SK-N-MC (cell line): ENCODE results near the gene ABCC1.

Experiments
- DNase-seq: peaks from one replicate; pipeline ENCODE4 v3.0.0-alpha.2; 2011; ENCODE audit warnings: low read depth, low spot score
- H3K27ac ChIP-seq: fragments of 200-600 bp; sonication (generic); 2 replicates; pipeline ENCODE4 v1.5.1; 2016; ENCODE audit warnings: mixed run types
- H3K36me3 ChIP-seq: fragments of 200-600 bp; sonication (generic); 2 replicates; pipeline ENCODE4 v1.6.1; 2017; ENCODE audit warnings: antibody characterized with exemption, low read length, mixed read lengths; ENCODE audit not compliant: insufficient read depth
- H3K4me3 ChIP-seq: fragments of 200-600 bp; sonication (generic); 2 replicates; pipeline ENCODE4 v1.5.1; 2016
- H3K9ac ChIP-seq: fragments of 200-600 bp; sonication (generic); 2 replicates; pipeline ENCODE4 v1.8.0; 2017; ENCODE audit warnings: mixed run types, mixed read lengths; ENCODE audit not compliant: insufficient read length
- H3K9me3 ChIP-seq: fragments of 200-600 bp; sonication (generic); 2 replicates; pipeline ENCODE4 v1.6.1; 2017; ENCODE audit warnings: low read depth, mild to moderate bottlenecking, antibody characterized with exemption, low read length, moderate library complexity, mixed read lengths
- EZH2 ChIP-seq: fragments of 200-600 bp; sonication (generic); IDR thresholded peaks from one replicate; pipeline ENCODE4 v1.6.1; 2017; ENCODE audit warnings: antibody characterized with exemption
- FOXP2 ChIP-seq: optimal IDR thresholded peaks from 2 replicates; pipeline ENCODE3; 2011; ENCODE audit warnings: mild to moderate bottlenecking, moderate library complexity; ENCODE audit not compliant: insufficient read depth; ENCODE audit errors: extremely low read length, control extremely low read depth
- POLR2AphosphoS5 ChIP-seq: IDR thresholded peaks from 2 replicates; pipeline ENCODE4 v1.6.1; 2012; ENCODE audit warnings: mild to moderate bottlenecking, low read depth, low read length, borderline replicate concordance

Gene ABCC1

GRCh38 chr16:16038950-16039349 lies 89.5 kb downstream of the ABCC1 start:
- TF ChIP-seq EZH2 (no peak), POLR2AphosphoS5 (no peak), FOXP2 (no peak)
- H3K9ac ChIP-seq, result no peak overlapping the region
- DNase-seq, result no peak
- H3K4me3 ChIP-seq, result no peak overlapping the region
- no peaks in the 10 kb centered on the region for H3K9me3 ChIP-seq
- no peak overlapping the region for H3K27ac ChIP-seq
- peaks cover 21% of the 10 kb centered on the region for H3K36me3 ChIP-seq

GRCh38 chr16:16041196-16041892 lies 91.9 kb downstream of the ABCC1 start:
- Histone ChIP-seq H3K9ac (no peak overlapping the region), H3K36me3 (peaks cover 37% of the 10 kb centered on the region), H3K4me3 (no peak overlapping the region), H3K9me3 (no peaks in the 10 kb centered on the region), H3K27ac (no peak overlapping the region)
- DNase-seq, result no peak
- TF ChIP-seq EZH2 (no peak), POLR2AphosphoS5 (no peak), FOXP2 (no peak)

GRCh38 chr16:16042076-16042475 lies 92.7 kb downstream of the ABCC1 start:
- TF ChIP-seq EZH2 (no peak), POLR2AphosphoS5 (no peak), FOXP2 (no peak)
- Histone ChIP-seq H3K9me3 (no peaks in the 10 kb centered on the region), H3K9ac (no peak overlapping the region), H3K27ac (no peak overlapping the region), H3K36me3 (peaks cover 38% of the 10 kb centered on the region), H3K4me3 (no peak overlapping the region)
- DNase-seq, result no peak

GRCh38 chr16:16045296-16045695 lies 95.9 kb downstream of the ABCC1 start:
- Histone ChIP-seq H3K9ac (no peak overlapping the region), H3K9me3 (no peaks in the 10 kb centered on the region), H3K4me3 (no peak overlapping the region), H3K36me3 (peaks cover 43% of the 10 kb centered on the region; the same call in 1 of the 2 replicates), H3K27ac (no peak overlapping the region)
- DNase-seq, result no peak
- TF ChIP-seq POLR2AphosphoS5, result no peak

GRCh38 chr16:16045879-16046278 lies 96.5 kb downstream of the ABCC1 start:
- Histone ChIP-seq H3K9me3 (no peaks in the 10 kb centered on the region), H3K36me3 (peaks cover 43% of the 10 kb centered on the region; the same call in 1 of the 2 replicates), H3K9ac (no peak overlapping the region), H3K4me3 (no peak overlapping the region), H3K27ac (no peak overlapping the region)
- DNase-seq, result no peak
- TF ChIP-seq FOXP2, result no peak
- no peak for TF ChIP-seq EZH2
- no peak for TF ChIP-seq POLR2AphosphoS5

GRCh38 chr16:16047761-16048160 lies 98.3 kb downstream of the ABCC1 start:
- TF ChIP-seq POLR2AphosphoS5, result no peak
- no peak for TF ChIP-seq FOXP2
- no peak for TF ChIP-seq EZH2
- Histone ChIP-seq H3K9me3 (no peaks in the 10 kb centered on the region), H3K36me3 (peaks cover 50% of the 10 kb centered on the region; the same call in 1 of the 2 replicates), H3K4me3 (no peak overlapping the region), H3K9ac (no peak overlapping the region), H3K27ac (no peak overlapping the region)
- no peak for DNase-seq

GRCh38 chr16:16048904-16049582 lies 99.6 kb downstream of the ABCC1 start:
- Histone ChIP-seq H3K9ac (no peak overlapping the region), H3K4me3 (no peak overlapping the region), H3K36me3 (peaks cover 50% of the 10 kb centered on the region; the same call in 1 of the 2 replicates), H3K27ac (no peak overlapping the region), H3K9me3 (no peaks in the 10 kb centered on the region)
- TF ChIP-seq POLR2AphosphoS5 (no peak), FOXP2 (no peak), EZH2 (no peak)
- no peak for DNase-seq

- peaks cover 40% of the 10 kb centered on the region; the same call in 1 of the 2 replicates for H3K36me3 ChIP-seq
- H3K9me3 ChIP-seq, result no peaks in the 10 kb centered on the region
- H3K27ac ChIP-seq, result no peak overlapping the region
- DNase-seq, result no peak
- no peak overlapping the region for H3K4me3 ChIP-seq
- TF ChIP-seq FOXP2 (no peak), EZH2 (no peak), POLR2AphosphoS5 (no peak)
- no peak overlapping the region for H3K9ac ChIP-seq
These were observed 100.7 kb downstream of the ABCC1 start for GRCh38 chr16:16050106-16050505.
